BJ (cell line): ENCODE results near the gene PUM1. TPM values are rescaled to one million over a fixed set of nuclear protein-coding genes. Genes with fewer than 3 reads are reported as not detected.
"Not testable (repeated sequence)": the region's sequence is repeated elsewhere in the genome, so short reads cannot be mapped to it uniquely, and the experiment has no call there.

Experiments used
- CTCF ChIA-PET: fragments of 350-600 bp; formaldehyde crosslinking; extraction: SDS; loops from one replicate; lab custom pipeline; 2021; ENCODE audit warnings: antibody characterized with exemption, inconsistent platforms; lab: Yijun Ruan, JAX
- POLR2A ChIA-PET: fragments of 300-600 bp; sonication (Branson Sonifier 250); formaldehyde crosslinking; extraction: SDS; loops from one replicate; lab custom pipeline; 2021; ENCODE audit warnings: antibody characterized with exemption; lab: Charles Lee
- DNase-seq: peaks from one replicate; pipeline ENCODE4 v3.0.0-alpha.2; 2011; ENCODE audit warnings: low read depth
- H3K27me3 ChIP-seq: 2 replicates; pipeline ENCODE4 v1.6.0; 2011; ENCODE audit warnings: low read length; ENCODE audit not compliant: control insufficient read depth, insufficient read depth
- H3K36me3 ChIP-seq: 2 replicates; pipeline ENCODE4 v1.5.1; 2011; ENCODE audit warnings: low read length; ENCODE audit not compliant: control insufficient read depth, insufficient read depth
- H3K4me3 ChIP-seq: 2 replicates; pipeline ENCODE4 v1.5.1; 2011; ENCODE audit warnings: low read depth, mild to moderate bottlenecking, control low read depth, low read length
- CTCF ChIP-seq: IDR thresholded peaks from 2 replicates; pipeline ENCODE4 v1.5.1; 2011; ENCODE audit warnings: low read depth, mild to moderate bottlenecking, control low read depth, inconsistent platforms, low read length, moderate library complexity; ENCODE audit not compliant: insufficient read depth
- polyA plus RNA-seq: library from polyadenylated mRNA; depleted of rRNA; stranded (reverse); fragments of >200 nt; gene quantifications from 2 replicates; pipeline ENCODE4 v1.2.3, GENCODE V29; 2011

Gene PUM1
- polyA plus RNA-seq, 1 experiment, result 66.9 TPM

- ChIA-PET CTCF (no interaction called here), POLR2A (no interaction called here)
These were observed 118.3 kb downstream of the PUM1 start for GRCh38 chr1:30947212-30947611.

GRCh38 chr1:30942326-30942963 lies 123.1 kb downstream of the PUM1 start:
- no peak overlapping the region for H3K4me3 ChIP-seq
- ChIA-PET POLR2A (no interaction called here), CTCF (interaction anchor here (0.6 to 0.7 kb wide), 2 partner anchors 183 to 228 kb away, joined by 3 to 5 read pairs; no protein-coding TSS in a partner anchor)
- H3K36me3 ChIP-seq, result peaks cover 19% of the 10 kb centered on the region
- no peak for TF ChIP-seq CTCF
- no peaks in the 10 kb centered on the region for H3K27me3 ChIP-seq
- DNase-seq, result no peak

More at GRCh38 chr1:30947212-30947611, 118.3 kb downstream of the PUM1 start:
- no peaks in the 10 kb centered on the region for H3K27me3 ChIP-seq
- TF ChIP-seq CTCF, result no peak
- H3K4me3 ChIP-seq, result no peak overlapping the region
- DNase-seq, result no peak
- H3K36me3 ChIP-seq, result peaks cover 18% of the 10 kb centered on the region

GRCh38 chr1:30940541-30940940 lies 125.0 kb downstream of the PUM1 start:
- H3K27me3 ChIP-seq, result no peaks in the 10 kb centered on the region
- ChIA-PET POLR2A (no interaction called here), CTCF (interaction anchor here (0.5 to 2.7 kb wide), 3 partner anchors 11 to 362 kb away, joined by 3 to 10 read pairs (median 4); no protein-coding TSS in a partner anchor)
- no peak for TF ChIP-seq CTCF
- no peak for DNase-seq
- H3K4me3 ChIP-seq, result no peak overlapping the region
- peaks cover 24% of the 10 kb centered on the region for H3K36me3 ChIP-seq

- Histone ChIP-seq H3K36me3 (peaks cover 30% of the 10 kb centered on the region), H3K27me3 (no peaks in the 10 kb centered on the region), H3K4me3 (no peak overlapping the region)
- ChIA-PET POLR2A (no interaction called here), CTCF (no interaction called here)
- no peak for DNase-seq
- no peak for TF ChIP-seq CTCF
These were observed 128.9 kb downstream of the PUM1 start for GRCh38 chr1:30936541-30937171.

- CTCF ChIA-PET, H3K27me3 ChIP-seq, POLR2A ChIA-PET, H3K4me3 ChIP-seq, DNase-seq: not testable (repeated sequence)
- H3K36me3 ChIP-seq, result peaks cover 30% of the 10 kb centered on the region
These were observed 129.8 kb downstream of the PUM1 start for GRCh38 chr1:30935758-30936157.
